CD8-positive, alpha-beta memory T cell (primary cell): ENCODE results near the gene NSG1. TPM values are rescaled to one million over a fixed set of nuclear protein-coding genes. Genes with fewer than 3 reads are reported as not detected.

Experiments
- CTCF ChIA-PET: fragments of 350-600 bp; sonication (Branson Sonifier 250); formaldehyde crosslinking; loops from one replicate; lab custom pipeline; 2021; ENCODE audit warnings: antibody characterized with exemption; lab: Charles Lee
- POLR2A ChIA-PET: fragments of 350-600 bp; sonication (Branson Sonifier 250); formaldehyde crosslinking; loops from one replicate; lab custom pipeline; 2021; ENCODE audit warnings: antibody characterized with exemption; lab: Charles Lee
- DNase-seq, 5 donors: peaks; one replicate each; pipeline versions ENCODE4 v3.0.0 to v3.0.0-alpha.2; 2020 to 2022; ENCODE audit warnings: mixed read lengths in 1 of 5
- H3K27ac ChIP-seq: one replicate; pipeline ENCODE4 v1.7.0; 2013; ENCODE audit warnings: low read depth, mild to moderate bottlenecking, low read length, moderate library complexity
- H3K27me3 ChIP-seq: 2 replicates; pipeline ENCODE4 v1.7.0; 2013; ENCODE audit warnings: low read length, mild to moderate bottlenecking; ENCODE audit not compliant: insufficient read depth, poor library complexity, severe bottlenecking
- H3K36me3 ChIP-seq: 2 replicates; pipeline ENCODE4 v1.7.0; 2013; ENCODE audit warnings: mild to moderate bottlenecking, low read length, moderate library complexity; ENCODE audit not compliant: insufficient read depth
- H3K4me1 ChIP-seq: 2 replicates; pipeline ENCODE4 v1.7.0; 2013; ENCODE audit warnings: mild to moderate bottlenecking, low read length, moderate library complexity; ENCODE audit not compliant: insufficient read depth
- H3K4me3 ChIP-seq: 2 replicates; pipeline ENCODE4 v1.7.0; 2013; ENCODE audit warnings: mild to moderate bottlenecking, low read length
- H3K9me3 ChIP-seq: 2 replicates; pipeline ENCODE4 v1.7.0; 2013; ENCODE audit warnings: mild to moderate bottlenecking, low read length
- H3K27ac Mint-ChIP-seq, 8 donors: one replicate each; pipeline ENCODE4 v1.8.0; 2020 to 2021; ENCODE audit warnings: mixed read lengths in 8 of 8, mild to moderate bottlenecking in 6 of 8, inconsistent platforms in 3 of 8, moderate library complexity in 3 of 8
- H3K27me3 Mint-ChIP-seq, 2 donors: one replicate each; pipeline ENCODE4 v1.8.0; 2020 to 2021; ENCODE audit warnings: mixed read lengths in 2 of 2, mild to moderate bottlenecking in 1 of 2, moderate library complexity in 1 of 2
- H3K36me3 Mint-ChIP-seq, 3 donors: one replicate each; pipeline ENCODE4 v1.8.0; 2020 to 2021; ENCODE audit warnings: mixed read lengths in 3 of 3, inconsistent platforms in 1 of 3, mild to moderate bottlenecking in 1 of 3
- H3K4me1 Mint-ChIP-seq, 3 donors: one replicate each; pipeline ENCODE4 v1.8.0; 2020 to 2021; ENCODE audit warnings: mixed read lengths in 3 of 3, inconsistent platforms in 1 of 3, mild to moderate bottlenecking in 1 of 3
- H3K4me3 Mint-ChIP-seq, 7 donors: one replicate each; pipeline ENCODE4 v1.8.0; 2020 to 2021; ENCODE audit warnings: mixed read lengths in 7 of 7, mild to moderate bottlenecking in 6 of 7, moderate library complexity in 4 of 7, inconsistent platforms in 2 of 7
- H3K9me3 Mint-ChIP-seq, 5 donors: one replicate each; pipeline ENCODE4 v1.8.0; 2020 to 2022; ENCODE audit warnings: mixed read lengths in 5 of 5, mild to moderate bottlenecking in 3 of 5, moderate library complexity in 2 of 5, inconsistent platforms in 1 of 5
- polyA plus RNA-seq: library from polyadenylated mRNA; unstranded; fragments of 300-500 nt; fragmentation: Illumina TruSeq; gene quantifications from one replicate; pipeline ENCODE4 v1.2.3, GENCODE V29; 2021
- total RNA-seq, 2 experiments: library from RNA; stranded (reverse); gene quantifications; one replicate each; pipeline ENCODE4 v1.2.3, GENCODE V29; 2021

Gene NSG1
- total and polyA plus RNA-seq, 3 experiments from 2014 or later, result 15.1 to 49.8 (median 16.3) TPM

DNA sequence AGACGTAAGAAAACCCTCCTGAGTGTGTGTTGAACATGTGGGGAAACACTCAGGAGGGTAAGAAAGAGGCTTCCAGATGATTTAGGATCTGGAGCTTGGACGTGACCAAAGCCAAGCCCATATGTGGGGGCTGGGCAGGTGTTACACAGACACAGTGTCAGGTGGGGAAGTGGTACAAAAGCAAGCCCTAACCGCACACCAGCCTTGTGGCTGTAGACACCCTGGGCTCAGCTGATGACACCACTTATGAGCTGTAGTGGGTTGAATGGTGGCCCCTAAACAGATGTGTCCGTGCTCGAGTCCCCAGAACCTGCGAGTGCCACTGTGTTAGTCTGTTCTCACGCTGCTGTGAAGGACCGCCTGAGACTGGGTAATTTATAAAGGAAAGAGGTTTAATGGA lies 25.0 kb upstream of the NSG1 start:
- no peaks in the 10 kb centered on the region for H3K36me3 ChIP-seq
- peaks cover 3 to 5% (median 3%) of the 10 kb centered on the region in 5 donors for H3K9me3 Mint-ChIP-seq
- no peak overlapping the region for H3K27ac ChIP-seq
- ChIA-PET CTCF (no interaction called here), POLR2A (no interaction called here)
- H3K9me3 ChIP-seq, result no peaks in the 10 kb centered on the region
- no peak for DNase-seq
- H3K4me3 Mint-ChIP-seq, result no peak overlapping the region
- H3K27ac Mint-ChIP-seq, result peak overlapping the region in 3 of 8 donors; percentile 25 to 34 (median 31)
- H3K27me3 Mint-ChIP-seq, result peaks cover 11 to 30% of the 10 kb centered on the region in 2 donors
- H3K4me1 Mint-ChIP-seq, result peaks cover 2 to 8% (median 4%) of the 10 kb centered on the region in 3 donors
- no peaks in the 10 kb centered on the region for H3K4me1 ChIP-seq
- peaks cover 0 to 3% (median 0%) of the 10 kb centered on the region in 3 donors for H3K36me3 Mint-ChIP-seq
- H3K4me3 ChIP-seq, result no peak overlapping the region
- H3K27me3 ChIP-seq, result no peaks in the 10 kb centered on the region

DNA sequence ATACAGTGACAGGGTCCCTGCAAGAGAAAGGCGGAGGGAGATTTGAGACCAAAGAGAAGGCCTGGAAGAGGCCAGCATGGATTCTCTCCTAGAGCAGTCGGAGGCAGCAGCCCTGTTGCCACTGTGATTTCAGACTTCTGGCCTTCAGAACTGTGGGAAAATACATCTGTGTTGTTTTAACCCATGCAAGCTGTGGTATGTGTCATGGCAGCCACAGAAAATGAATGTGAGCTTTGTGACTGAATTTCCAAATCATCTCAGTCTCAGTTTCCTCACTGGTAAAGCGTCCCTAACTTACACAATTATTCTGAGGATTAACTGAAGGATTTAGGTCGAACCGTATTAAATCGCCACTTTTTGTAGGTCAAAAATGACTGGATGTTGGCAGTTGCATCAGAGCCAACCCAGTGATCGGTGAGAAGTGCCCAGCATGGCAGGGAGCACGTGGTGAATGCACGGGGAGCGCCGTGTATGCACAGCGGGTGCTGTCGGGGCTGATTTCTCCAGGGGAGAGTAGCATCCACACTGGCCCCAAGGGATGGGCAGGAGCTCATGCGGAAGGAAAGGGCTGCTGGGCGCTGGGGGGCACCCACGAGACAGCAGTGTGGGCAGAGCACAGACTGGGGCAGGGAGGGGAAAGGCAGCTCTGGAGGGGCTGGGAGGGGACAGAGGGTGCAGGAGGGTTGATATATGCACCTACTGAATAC lies 23.8 kb upstream of the NSG1 start:
- no peak overlapping the region for H3K27ac ChIP-seq
- Mint-ChIP-seq H3K36me3 (peaks cover 0 to 3% (median 0%) of the 10 kb centered on the region in 3 donors), H3K27me3 (peaks cover 6 to 24% of the 10 kb centered on the region in 2 donors), H3K9me3 (peaks cover 3 to 5% (median 3%) of the 10 kb centered on the region in 5 donors), H3K27ac (no peak overlapping the region), H3K4me3 (no peak overlapping the region), H3K4me1 (peaks cover 2 to 8% (median 4%) of the 10 kb centered on the region in 3 donors)
- H3K36me3 ChIP-seq, result no peaks in the 10 kb centered on the region
- no peak for DNase-seq
- no peaks in the 10 kb centered on the region for H3K4me1 ChIP-seq
- ChIA-PET POLR2A (no interaction called here), CTCF (no interaction called here)
- no peaks in the 10 kb centered on the region for H3K9me3 ChIP-seq
- H3K27me3 ChIP-seq, result no peaks in the 10 kb centered on the region
- no peak overlapping the region for H3K4me3 ChIP-seq

GRCh38 chr4:4364061-4364460 lies 22.8 kb upstream of the NSG1 start:
- no peaks in the 10 kb centered on the region for H3K9me3 ChIP-seq
- H3K36me3 ChIP-seq, result no peaks in the 10 kb centered on the region
- H3K4me1 ChIP-seq, result no peaks in the 10 kb centered on the region
- peaks cover 6 to 17% of the 10 kb centered on the region in 2 donors for H3K27me3 Mint-ChIP-seq
- peaks cover 2 to 8% (median 4%) of the 10 kb centered on the region in 3 donors for H3K4me1 Mint-ChIP-seq
- CTCF ChIA-PET, result no interaction called here
- H3K4me3 ChIP-seq, result no peak overlapping the region
- peaks cover 0 to 3% (median 0%) of the 10 kb centered on the region in 3 donors for H3K36me3 Mint-ChIP-seq
- POLR2A ChIA-PET, result no interaction called here
- H3K4me3 Mint-ChIP-seq, result no peak overlapping the region
- H3K27ac ChIP-seq, result no peak overlapping the region
- DNase-seq, result no peak
- peaks cover 3 to 5% (median 3%) of the 10 kb centered on the region in 5 donors for H3K9me3 Mint-ChIP-seq
- H3K27ac Mint-ChIP-seq, result peak overlapping the region in 1 of 8 donors; percentile 70
- no peaks in the 10 kb centered on the region for H3K27me3 ChIP-seq

- H3K27ac ChIP-seq, result no peak overlapping the region
- no peaks in the 10 kb centered on the region for H3K27me3 ChIP-seq
- H3K4me3 Mint-ChIP-seq, result no peak overlapping the region
- peaks cover 2 to 8% (median 4%) of the 10 kb centered on the region in 3 donors for H3K4me1 Mint-ChIP-seq
- ChIA-PET CTCF (interaction anchor here (1.4 kb wide), 1 partner anchor 56 kb away, joined by 3 read pairs; no protein-coding TSS in a partner anchor), POLR2A (no interaction called here)
- H3K9me3 Mint-ChIP-seq, result peaks cover 3 to 5% (median 3%) of the 10 kb centered on the region in 5 donors
- no peak overlapping the region for H3K4me3 ChIP-seq
- DNase-seq, result no peak
- no peak overlapping the region for H3K27ac Mint-ChIP-seq
- no peaks in the 10 kb centered on the region for H3K9me3 ChIP-seq
- peaks cover 6 to 13% of the 10 kb centered on the region in 2 donors for H3K27me3 Mint-ChIP-seq
- H3K36me3 ChIP-seq, result no peaks in the 10 kb centered on the region
- no peaks in the 10 kb centered on the region for H3K4me1 ChIP-seq
- H3K36me3 Mint-ChIP-seq, result peaks cover 0 to 3% (median 0%) of the 10 kb centered on the region in 3 donors
These were observed 22.3 kb upstream of the NSG1 start for GRCh38 chr4:4364486-4365208.

DNA sequence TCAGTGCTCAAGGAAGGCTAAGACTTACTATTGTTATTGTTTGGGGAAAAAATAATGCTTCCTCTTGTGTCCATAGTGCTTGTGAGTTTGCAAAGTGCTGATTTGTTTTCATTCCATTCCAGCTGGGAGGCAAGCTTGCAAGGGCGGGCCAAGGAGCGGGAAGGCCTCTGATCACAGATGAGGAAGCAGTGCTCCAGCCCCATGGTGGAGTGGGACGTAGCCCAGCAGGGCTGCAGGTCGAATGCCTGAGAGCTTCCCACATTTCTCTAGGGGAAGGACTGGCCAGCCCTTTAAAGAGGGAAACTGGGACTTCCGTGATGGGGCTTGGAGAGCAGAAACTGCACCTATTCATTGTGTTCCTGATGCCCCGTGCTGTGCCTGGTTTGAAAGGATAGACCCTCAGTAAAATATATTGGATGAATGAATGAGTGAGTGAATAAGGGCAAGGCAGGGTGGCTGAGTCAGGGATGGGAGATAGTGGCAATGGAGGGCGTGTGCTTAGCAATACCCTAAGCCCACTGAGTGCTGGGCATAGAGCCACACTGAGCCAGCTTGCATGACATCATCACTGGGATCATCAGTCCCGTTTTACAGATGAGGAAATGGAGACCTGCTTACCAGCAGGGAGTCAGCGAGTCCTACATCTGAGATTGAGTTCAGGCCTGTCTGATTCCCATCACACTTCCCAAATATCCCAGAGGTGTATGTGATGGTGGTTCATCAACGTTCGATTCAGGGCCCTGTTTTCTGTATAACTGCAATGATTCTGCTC lies 17.9 kb upstream of the NSG1 start:
- Mint-ChIP-seq H3K4me3 (no peak overlapping the region), H3K27me3 (peaks cover 0 to 6% of the 10 kb centered on the region in 2 donors)

DNA sequence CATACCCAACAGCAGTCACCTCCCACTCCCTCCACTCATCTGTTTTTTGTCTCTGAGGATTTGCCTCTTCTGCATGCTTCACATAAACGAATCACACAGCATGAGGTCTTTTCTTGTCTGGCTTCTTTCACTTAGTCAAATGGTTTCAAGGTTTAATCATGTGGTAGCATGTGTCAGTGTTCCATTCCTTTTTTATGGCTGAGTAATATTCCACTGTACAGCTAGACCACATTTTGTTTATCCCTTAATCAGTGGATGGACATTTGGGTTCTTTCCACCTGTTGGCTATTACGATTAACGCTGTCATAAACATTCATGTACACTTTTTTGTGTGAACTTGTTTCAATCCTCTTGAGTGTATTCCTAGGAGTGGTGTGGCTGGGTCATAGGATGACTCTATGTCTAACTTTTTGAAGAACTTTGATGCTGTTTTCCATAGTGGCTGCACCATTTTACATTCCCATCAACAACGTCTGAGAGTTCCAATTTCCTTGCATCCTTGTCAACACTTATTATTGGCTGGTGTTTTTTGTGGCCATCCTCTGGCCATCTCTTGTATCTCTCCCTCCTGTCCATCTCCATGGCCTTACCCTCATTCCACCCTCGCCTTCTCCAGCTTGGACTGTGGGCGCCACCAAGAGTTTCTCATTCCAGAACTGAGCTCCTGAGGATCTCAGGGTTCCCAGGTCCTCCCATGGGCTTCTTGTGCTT lies 12.4 kb upstream of the NSG1 start:
- no peak for DNase-seq
- Mint-ChIP-seq H3K4me1 (no peaks in the 10 kb centered on the region), H3K36me3 (peaks cover 0 to 4% (median 0%) of the 10 kb centered on the region in 3 donors), H3K4me3 (no peak overlapping the region), H3K27me3 (peaks cover 5 to 24% of the 10 kb centered on the region in 2 donors), H3K27ac (peak overlapping the region in 1 of 8 donors; percentile 86), H3K9me3 (peaks cover 0 to 3% (median 1%) of the 10 kb centered on the region in 5 donors)
- POLR2A ChIA-PET, result no interaction called here
- H3K27ac ChIP-seq, result no peak overlapping the region
- CTCF ChIA-PET, result no interaction called here
- H3K9me3 ChIP-seq, result no peaks in the 10 kb centered on the region
- H3K27me3 ChIP-seq, result no peaks in the 10 kb centered on the region
- no peak overlapping the region for H3K4me3 ChIP-seq
- no peaks in the 10 kb centered on the region for H3K4me1 ChIP-seq
- H3K36me3 ChIP-seq, result no peaks in the 10 kb centered on the region

More for the DNA sequence above, 17.9 kb upstream of the NSG1 start:
- no peaks in the 10 kb centered on the region for H3K36me3 ChIP-seq
- ChIA-PET POLR2A (no interaction called here), CTCF (no interaction called here)
- H3K27ac Mint-ChIP-seq, result no peak overlapping the region
- H3K27me3 ChIP-seq, result no peaks in the 10 kb centered on the region
- H3K36me3 Mint-ChIP-seq, result peaks cover 0 to 3% (median 0%) of the 10 kb centered on the region in 3 donors
- peaks cover 3 to 4% (median 3%) of the 10 kb centered on the region in 5 donors for H3K9me3 Mint-ChIP-seq
- no peak for DNase-seq
- no peak overlapping the region for H3K4me3 ChIP-seq
- no peaks in the 10 kb centered on the region for H3K4me1 Mint-ChIP-seq
- no peaks in the 10 kb centered on the region for H3K9me3 ChIP-seq
- H3K27ac ChIP-seq, result no peak overlapping the region
- no peaks in the 10 kb centered on the region for H3K4me1 ChIP-seq

DNA sequence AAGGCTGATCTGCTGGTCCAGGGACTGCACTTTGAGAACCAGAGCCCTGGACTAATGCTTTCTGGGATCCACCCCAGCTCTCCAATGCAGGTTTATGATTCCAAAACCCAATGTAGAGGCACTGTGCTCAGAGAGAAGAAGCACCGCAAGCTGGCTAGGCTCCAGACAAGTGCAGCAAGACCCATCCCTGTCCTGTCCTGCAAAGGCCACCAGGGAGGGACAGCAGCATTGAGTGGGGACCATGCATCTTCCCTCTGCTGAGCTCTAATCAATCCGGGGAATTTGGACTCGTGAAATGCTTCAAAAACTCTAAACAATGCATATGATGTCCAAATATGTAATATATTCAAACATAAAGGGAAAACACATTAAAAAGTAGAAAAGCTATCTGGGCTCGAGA lies 10.8 kb upstream of the NSG1 start:
- Mint-ChIP-seq H3K9me3 (peaks cover 0 to 3% (median 1%) of the 10 kb centered on the region in 5 donors), H3K27ac (peak overlapping the region in 1 of 8 donors; percentile 24), H3K4me1 (no peaks in the 10 kb centered on the region), H3K27me3 (peaks cover 9 to 24% of the 10 kb centered on the region in 2 donors), H3K36me3 (peaks cover 0 to 4% (median 0%) of the 10 kb centered on the region in 3 donors), H3K4me3 (no peak overlapping the region)
- DNase-seq, result no peak
- POLR2A ChIA-PET, result interaction anchor here (0.6 kb wide), 1 partner anchor 20 kb away, joined by 8 read pairs; no protein-coding TSS in a partner anchor
- H3K27ac ChIP-seq, result no peak overlapping the region
- H3K27me3 ChIP-seq, result no peaks in the 10 kb centered on the region
- CTCF ChIA-PET, result interaction anchor here (0.7 to 1.2 kb wide), 3 partner anchors 8 to 40 kb away, joined by 3 to 4 read pairs (median 4); no protein-coding TSS in a partner anchor
- H3K4me3 ChIP-seq, result no peak overlapping the region
- no peaks in the 10 kb centered on the region for H3K4me1 ChIP-seq
- H3K36me3 ChIP-seq, result no peaks in the 10 kb centered on the region
- H3K9me3 ChIP-seq, result no peaks in the 10 kb centered on the region
